Activated CD4-positive, CD25-positive, alpha-beta regulatory T cell treated with anti-CD3 and anti-CD28 coated beads, Interleukin-2, amount 50 U/mL, for 16 hours (primary cell): ENCODE measurements around the gene SYTL3.
"Not testable (repeated sequence)": the region's sequence is repeated elsewhere in the genome, so short reads cannot be mapped to it uniquely, and the experiment has no call there.

Experiments used
- DNase-seq: peaks from one replicate; pipeline ENCODE4 v3.0.0-alpha.2; 2020; ENCODE audit warnings: low read depth, low spot score

SYTL3 gene

GRCh38 chr6:158774717-158775449, 125.0 kb downstream of the SYTL3 start:
- no peak for DNase-seq

GRCh38 chr6:158775832-158776231, 126.0 kb downstream of the SYTL3 start:
- DNase-seq, result no peak

GRCh38 chr6:158776737-158777136, 126.9 kb downstream of the SYTL3 start:
- no peak for DNase-seq

- no peak for DNase-seq
Measured at GRCh38 chr6:158777510-158777909, 127.7 kb downstream of the SYTL3 start.

GRCh38 chr6:158778005-158778527, 128.2 kb downstream of the SYTL3 start:
- DNase-seq, result no peak

- DNase-seq, result no peak
Measured at GRCh38 chr6:158780246-158780884, 130.5 kb downstream of the SYTL3 start.

- no peak for DNase-seq
Measured at GRCh38 chr6:158780988-158781691, 131.3 kb downstream of the SYTL3 start.

- no peak for DNase-seq
Measured at GRCh38 chr6:158781692-158782373, 132.0 kb downstream of the SYTL3 start.

- DNase-seq, result no peak
Measured at GRCh38 chr6:158782432-158783166, 132.7 kb downstream of the SYTL3 start.

GRCh38 chr6:158783167-158783450, 133.3 kb downstream of the SYTL3 start:
- DNase-seq, result no peak

GRCh38 chr6:158783851-158784250, 134.0 kb downstream of the SYTL3 start:
- no peak for DNase-seq

- no peak for DNase-seq
Measured at GRCh38 chr6:158784505-158784904, 134.7 kb downstream of the SYTL3 start.

- DNase-seq, result no peak
Measured at GRCh38 chr6:158785036-158785435, 135.2 kb downstream of the SYTL3 start.

GRCh38 chr6:158786645-158787304, 136.9 kb downstream of the SYTL3 start:
- DNase-seq, result no peak

- DNase-seq, result no peak
Measured at GRCh38 chr6:158787395-158787794, 137.5 kb downstream of the SYTL3 start.

GRCh38 chr6:158789115-158789917, 139.5 kb downstream of the SYTL3 start:
- DNase-seq, result peak; percentile 28

GRCh38 chr6:158791274-158791855, 141.5 kb downstream of the SYTL3 start:
- DNase-seq, result no peak

GRCh38 chr6:158792505-158792904, 142.7 kb downstream of the SYTL3 start:
- not testable (repeated sequence) for DNase-seq

- no peak for DNase-seq
Measured at GRCh38 chr6:158793432-158793831, 143.6 kb downstream of the SYTL3 start.

GRCh38 chr6:158795516-158795915, 145.7 kb downstream of the SYTL3 start:
- no peak for DNase-seq
